ENCODE data around the gene CCDC28B. TPM values are rescaled to one million over a fixed set of nuclear protein-coding genes. Genes with fewer than 3 reads are reported as not detected.
A peak's percentile ranks its signal among the peaks of the same experiment; 100 is the strongest.

Gene CCDC28B
- polyA plus RNA-seq, 3 donors from 2014 or later, result 61.2 to 67.1 (median 65.5) TPM

DNA sequence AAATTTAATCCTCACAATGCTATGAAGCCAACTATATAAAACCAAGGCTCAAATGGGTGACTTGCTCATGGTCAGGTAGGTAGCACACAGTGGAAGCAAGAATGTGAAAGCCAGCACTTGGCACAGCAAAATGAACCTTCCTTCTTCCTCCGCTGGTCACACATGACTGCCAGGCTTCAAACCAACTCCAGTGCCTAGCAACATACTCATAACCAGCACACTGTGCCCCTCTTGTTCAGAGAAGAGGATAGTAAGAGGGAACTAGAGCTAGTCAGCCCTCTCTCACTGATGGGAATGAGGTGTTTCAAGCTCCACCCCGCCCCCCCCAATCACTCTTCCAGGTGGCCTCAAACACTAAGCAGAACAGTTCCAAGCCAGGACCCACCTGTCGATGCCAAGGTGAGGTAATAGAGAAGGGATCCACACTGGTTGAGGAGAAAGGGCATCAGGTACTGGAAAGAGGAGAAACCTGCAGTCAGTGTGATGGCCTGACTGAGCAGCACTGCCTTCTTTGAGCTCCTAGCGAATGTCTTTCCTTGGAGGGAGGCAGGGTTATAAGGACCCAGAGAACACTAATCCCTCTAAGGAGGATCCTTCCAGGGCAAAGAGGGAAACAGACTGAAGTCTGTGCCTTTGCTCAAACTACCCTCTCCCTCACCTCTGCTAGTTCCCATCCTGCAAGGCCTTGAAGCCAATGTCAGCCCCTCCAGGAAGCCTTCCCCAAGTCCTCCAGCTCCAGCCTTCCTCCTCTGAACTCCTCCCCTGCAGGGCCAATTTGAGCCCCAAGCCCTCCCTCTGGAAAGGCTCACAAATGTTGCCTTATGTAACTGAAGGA lies 20.6 kb downstream of the CCDC28B start:
- H3K27ac Mint-ChIP-seq, result peak overlapping the region; percentile 96 to 99 (median 98)
- H3K9me3 Mint-ChIP-seq, result no peaks in the 10 kb centered on the region
- H3K4me3 Mint-ChIP-seq, result peak overlapping the region; percentile 97 to 99 (median 97)
- peaks cover 0 to 8% (median 4%) of the 10 kb centered on the region in 3 donors for H3K27me3 Mint-ChIP-seq (ENCODE audit: low read depth in 3 of 3)
- peaks cover 4 to 18% (median 9%) of the 10 kb centered on the region in 3 donors for H3K36me3 Mint-ChIP-seq
- no peak for DNase-seq
- H3K4me1 Mint-ChIP-seq, result peaks cover 33 to 43% of the 10 kb centered on the region in 2 donors

DNA sequence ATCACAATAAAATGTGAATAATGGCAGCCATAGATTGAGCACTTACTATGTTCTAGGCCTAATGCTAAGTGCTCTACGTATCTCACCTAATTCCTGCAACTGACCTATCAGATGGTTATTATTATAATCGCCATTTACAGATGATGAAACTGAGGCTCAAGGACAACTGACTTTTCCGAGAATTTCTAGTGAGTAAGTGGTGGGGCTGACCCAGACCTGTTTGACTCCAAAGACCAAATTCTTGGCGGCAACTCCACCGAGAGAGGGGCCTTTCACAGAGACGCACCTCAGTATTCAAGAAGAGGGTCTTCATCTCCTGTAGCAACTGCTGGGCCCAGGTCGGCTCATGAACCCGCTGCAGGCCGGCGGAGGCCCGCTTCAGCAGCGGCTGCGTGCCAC lies 21.2 kb downstream of the CCDC28B start:
- Mint-ChIP-seq H3K27ac (peak overlapping the region; percentile 96 to 99 (median 98)), H3K4me3 (peak overlapping the region; percentile 97 to 99 (median 97)), H3K9me3 (no peaks in the 10 kb centered on the region), H3K36me3 (peaks cover 8 to 22% (median 9%) of the 10 kb centered on the region in 3 donors), H3K27me3 (ENCODE audit: low read depth in 3 of 3) (peaks cover 0 to 6% (median 4%) of the 10 kb centered on the region in 3 donors), H3K4me1 (peaks cover 33 to 43% of the 10 kb centered on the region in 2 donors)
- no peak for DNase-seq

DNA sequence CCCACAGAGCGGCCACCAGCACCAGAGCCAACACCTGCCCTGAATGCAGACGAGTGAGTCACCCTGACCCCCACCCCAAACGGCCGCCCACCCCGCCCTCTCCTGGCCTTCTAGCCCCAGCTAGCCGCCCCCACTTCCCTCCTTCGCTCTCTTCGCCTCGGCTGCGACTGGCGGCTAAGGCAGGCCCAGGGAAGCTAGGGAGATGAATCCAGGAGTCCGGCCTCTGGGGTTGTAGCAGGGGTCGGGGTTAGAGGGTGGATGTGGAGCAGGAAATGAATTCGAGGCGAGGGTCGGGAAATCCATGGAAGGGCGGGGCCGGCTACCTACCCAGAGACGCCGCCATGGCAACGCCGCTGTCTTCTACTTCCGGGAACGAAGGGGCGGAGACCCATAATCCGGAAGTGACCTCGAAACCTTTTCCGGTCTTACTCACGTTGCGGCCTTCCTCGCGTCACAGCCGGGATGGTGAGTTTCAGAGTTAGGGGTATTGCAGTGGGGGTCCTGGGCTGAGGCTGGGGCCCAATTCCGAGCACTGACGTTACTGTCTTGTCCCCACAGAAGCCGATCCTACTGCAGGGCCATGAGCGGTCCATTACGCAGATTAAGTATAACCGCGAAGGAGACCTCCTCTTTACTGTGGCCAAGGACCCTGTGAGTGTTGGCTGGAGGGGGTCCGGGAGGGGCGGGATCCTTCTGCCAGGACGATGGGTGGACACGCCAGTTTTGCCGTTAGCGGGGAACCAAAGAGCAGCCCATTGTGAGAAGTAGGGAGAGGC lies 21.8 kb downstream of the CCDC28B start, which contains the start of the genes EIF3I and TMEM234:
TSS of gene EIF3I (plus strand) at position 428 of the 776 bp plus-strand sequence. CDS start at position 463, 35 bp downstream.
TSS of gene TMEM234 (minus strand) at position 374 of the 776 bp plus-strand sequence. CDS start at position 343, 31 bp downstream.
- DNase-seq, result peak; percentile 91
- Mint-ChIP-seq H3K27ac (peak within 1 kb of the TSS; percentile 96 to 99 (median 98)), H3K4me1 (peaks cover 33 to 43% of the 10 kb centered on the region in 2 donors), H3K27me3 (ENCODE audit: low read depth in 3 of 3) (peaks cover 0 to 6% (median 4%) of the 10 kb centered on the region in 3 donors), H3K9me3 (no peaks in the 10 kb centered on the region), H3K36me3 (peaks cover 8 to 22% (median 9%) of the 10 kb centered on the region in 3 donors), H3K4me3 (peak within 1 kb of the TSS; percentile 97 to 99 (median 97))

DNA sequence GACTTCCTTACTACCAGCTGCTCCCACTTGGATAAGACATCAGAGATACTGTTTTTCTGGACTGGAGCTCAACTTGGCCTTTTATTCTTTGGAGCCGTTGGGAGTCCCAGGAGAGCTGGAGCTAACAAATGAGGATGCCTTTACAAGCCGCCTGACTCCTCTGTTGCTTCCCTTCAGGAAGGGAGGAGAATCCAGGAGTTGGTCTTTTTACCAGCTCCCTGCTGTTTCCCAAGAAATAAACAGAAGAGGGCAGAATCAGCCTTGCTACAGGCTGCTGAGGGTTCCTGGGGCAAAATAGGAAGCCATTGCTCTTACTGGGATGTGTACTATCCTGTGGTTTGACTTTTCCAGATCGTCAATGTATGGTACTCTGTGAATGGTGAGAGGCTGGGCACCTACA lies 23.3 kb downstream of the CCDC28B start:
- peaks cover 0 to 6% (median 6%) of the 10 kb centered on the region in 3 donors for H3K27me3 Mint-ChIP-seq (ENCODE audit: low read depth in 3 of 3)
- H3K36me3 Mint-ChIP-seq, result peaks cover 21 to 34% (median 21%) of the 10 kb centered on the region in 3 donors
- DNase-seq, result no peak
- H3K9me3 Mint-ChIP-seq, result no peaks in the 10 kb centered on the region
- H3K4me3 Mint-ChIP-seq, result peak overlapping the region; percentile 48 to 97 (median 97)
- H3K4me1 Mint-ChIP-seq, result peaks cover 33 to 48% of the 10 kb centered on the region in 2 donors
- peak overlapping the region; percentile 96 to 99 (median 98) for H3K27ac Mint-ChIP-seq

DNA sequence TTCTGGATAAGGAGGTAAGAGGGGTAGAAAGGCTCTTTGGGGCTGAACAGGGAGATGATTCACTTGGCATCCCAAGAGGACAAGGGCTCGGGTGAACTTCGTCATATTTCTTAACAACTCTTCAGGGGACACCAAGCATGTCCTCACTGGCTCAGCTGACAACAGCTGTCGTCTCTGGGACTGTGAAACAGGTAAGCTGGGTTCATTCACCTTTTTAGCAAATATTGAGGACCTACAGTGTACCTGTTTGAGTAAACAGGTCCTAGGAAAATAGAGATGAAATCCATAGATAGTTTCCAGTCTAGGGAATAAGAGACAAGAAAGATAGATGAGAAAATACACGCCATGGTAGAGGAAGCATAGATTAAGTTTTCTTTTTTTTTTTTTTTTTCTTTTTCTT lies 23.9 kb downstream of the CCDC28B start:
- peak overlapping the region; percentile 60 to 99 (median 82) for H3K27ac Mint-ChIP-seq
- no peak for DNase-seq
- peaks cover 0 to 6% (median 6%) of the 10 kb centered on the region in 3 donors for H3K27me3 Mint-ChIP-seq (ENCODE audit: low read depth in 3 of 3)
- peaks cover 25 to 37% (median 26%) of the 10 kb centered on the region in 3 donors for H3K36me3 Mint-ChIP-seq
- no peaks in the 10 kb centered on the region for H3K9me3 Mint-ChIP-seq
- H3K4me3 Mint-ChIP-seq, result peak overlapping the region; percentile 26 to 97 (median 48)
- H3K4me1 Mint-ChIP-seq, result peaks cover 33 to 48% of the 10 kb centered on the region in 2 donors

DNA sequence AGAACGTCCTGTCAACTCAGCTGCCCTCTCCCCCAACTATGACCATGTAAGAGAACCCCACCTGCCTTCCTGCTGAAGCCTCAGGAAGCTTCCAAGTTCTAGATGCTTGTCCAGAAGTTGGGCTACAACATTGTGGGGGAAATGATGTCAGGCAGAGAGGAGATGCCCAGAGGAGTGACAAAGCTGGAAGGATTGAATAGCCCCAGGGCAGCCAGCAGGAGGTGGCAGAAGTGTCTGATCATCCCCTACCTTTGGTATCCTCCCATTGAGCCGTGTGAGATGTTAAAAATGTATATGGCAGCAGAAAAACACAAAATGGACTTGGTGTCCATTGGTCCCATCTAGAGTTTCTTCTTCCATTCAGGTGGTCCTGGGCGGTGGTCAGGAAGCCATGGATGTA lies 28.4 kb downstream of the CCDC28B start:
- no peak overlapping the region for H3K4me3 Mint-ChIP-seq
- peaks cover 25 to 39% (median 29%) of the 10 kb centered on the region in 3 donors for H3K36me3 Mint-ChIP-seq
- peaks cover 6 to 15% of the 10 kb centered on the region in 2 donors for H3K4me1 Mint-ChIP-seq
- peaks cover 0 to 3% (median 0%) of the 10 kb centered on the region in 3 donors for H3K27me3 Mint-ChIP-seq (ENCODE audit: low read depth in 3 of 3)
- H3K27ac Mint-ChIP-seq, result peak overlapping the region in 3 of 6 donors; percentile 5 to 40 (median 26)
- no peaks in the 10 kb centered on the region for H3K9me3 Mint-ChIP-seq
- no peak for DNase-seq

DNA sequence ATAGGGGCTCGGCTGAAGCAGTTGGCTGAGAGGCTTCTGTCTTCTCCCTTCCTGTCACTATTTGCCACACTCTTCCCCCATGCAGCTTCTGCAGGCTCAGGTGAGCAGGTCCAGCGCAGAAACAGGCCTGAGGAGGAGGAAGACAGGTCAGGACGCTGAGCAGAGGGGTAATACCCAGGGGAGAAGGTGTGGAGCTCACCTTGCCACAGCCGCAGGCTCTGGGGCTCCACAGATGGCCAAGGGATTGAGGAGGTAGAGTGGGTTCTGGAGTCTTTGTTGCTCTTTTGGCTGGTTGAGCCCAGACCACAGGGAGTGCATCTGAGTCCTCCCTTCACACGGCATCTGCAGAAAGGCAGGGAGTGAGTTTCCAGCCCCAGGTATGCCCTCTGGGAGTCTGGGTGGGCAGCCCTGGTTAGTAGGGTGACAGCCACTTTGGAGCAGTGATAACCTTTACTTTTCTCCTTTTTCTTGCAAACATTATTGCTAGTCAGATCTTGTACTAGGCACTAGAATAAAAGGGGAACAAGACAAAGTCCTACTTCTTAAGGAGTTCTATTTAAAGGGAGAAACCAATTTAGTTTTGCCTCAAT lies 31.5 kb downstream of the CCDC28B start:
- Mint-ChIP-seq H3K4me1 (peaks cover 0 to 6% of the 10 kb centered on the region in 2 donors), H3K9me3 (no peaks in the 10 kb centered on the region), H3K27me3 (ENCODE audit: low read depth in 3 of 3) (peaks cover 0 to 3% (median 1%) of the 10 kb centered on the region in 3 donors), H3K27ac (peak overlapping the region in 1 of 6 donors; percentile 34), H3K36me3 (peaks cover 18 to 28% (median 21%) of the 10 kb centered on the region in 3 donors), H3K4me3 (no peak overlapping the region)
- DNase-seq, result no peak

DNA sequence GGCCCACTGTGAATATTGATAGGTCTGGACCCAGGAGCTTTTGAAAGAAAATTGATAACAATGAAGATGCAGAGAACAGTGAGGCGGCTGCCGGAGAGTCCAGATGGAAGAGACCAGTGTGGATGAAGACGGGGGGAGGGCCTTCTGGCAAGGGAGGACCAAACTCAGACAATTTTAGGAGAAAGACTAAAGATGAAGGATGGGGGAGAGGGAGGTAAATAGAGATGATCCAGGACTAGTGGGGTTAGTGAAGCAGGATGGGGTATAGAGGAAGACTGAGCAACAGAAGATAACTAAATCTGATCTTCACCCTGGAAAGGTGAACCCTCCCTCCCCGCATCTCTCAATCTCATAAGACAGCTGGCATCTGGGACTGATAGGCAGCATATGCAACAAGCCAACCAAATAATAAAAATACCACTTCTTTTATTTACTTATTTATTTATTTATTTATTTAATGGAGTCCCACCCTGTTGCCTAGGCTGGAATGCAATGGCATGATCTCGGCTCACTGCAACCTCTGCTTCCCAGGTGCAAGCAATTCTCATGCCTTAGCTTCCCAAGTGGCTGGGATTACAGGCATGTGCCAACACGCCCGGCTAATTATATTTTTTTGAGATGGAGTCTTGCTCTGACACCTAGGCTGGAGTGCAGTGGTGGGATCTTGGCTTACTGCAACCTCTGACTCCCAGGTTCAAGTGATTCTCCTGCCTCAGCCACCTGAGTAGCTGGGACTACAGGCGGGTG lies 32.3 kb downstream of the CCDC28B start:
- Mint-ChIP-seq H3K9me3 (no peaks in the 10 kb centered on the region), H3K27me3 (ENCODE audit: low read depth in 3 of 3) (peaks cover 0 to 1% (median 1%) of the 10 kb centered on the region in 3 donors), H3K4me1 (no peaks in the 10 kb centered on the region), H3K36me3 (peaks cover 12 to 23% (median 16%) of the 10 kb centered on the region in 3 donors), H3K27ac (peak overlapping the region in 1 of 6 donors; percentile 4), H3K4me3 (no peak overlapping the region)
- no peak for DNase-seq

DNA sequence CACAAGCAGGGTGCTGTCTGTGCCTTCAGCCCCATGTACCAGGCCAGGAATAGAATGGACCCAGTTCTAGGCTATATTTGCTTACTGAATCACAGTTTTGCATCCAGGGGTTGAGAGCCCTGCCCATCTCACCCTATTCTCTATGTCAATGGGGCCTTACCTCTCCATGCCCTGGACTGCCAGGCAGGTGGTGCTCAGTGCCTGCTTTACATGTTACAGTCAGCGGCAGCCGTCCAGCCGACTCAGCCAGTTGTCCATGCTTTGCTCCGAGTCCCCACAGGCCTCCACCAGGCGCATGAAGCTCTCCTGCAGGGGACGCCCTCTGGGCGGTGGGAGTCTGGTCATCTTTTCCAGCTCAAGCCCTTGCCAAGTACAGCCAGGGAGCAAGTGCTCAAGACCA lies 34.4 kb downstream of the CCDC28B start:
- DNase-seq, result no peak
- H3K4me1 Mint-ChIP-seq, result peaks cover 2 to 4% of the 10 kb centered on the region in 2 donors
- H3K9me3 Mint-ChIP-seq, result no peaks in the 10 kb centered on the region
- H3K27me3 Mint-ChIP-seq (ENCODE audit: low read depth in 3 of 3), result peaks cover 0 to 1% (median 0%) of the 10 kb centered on the region in 3 donors
- H3K36me3 Mint-ChIP-seq, result peaks cover 0 to 10% (median 4%) of the 10 kb centered on the region in 3 donors
- H3K4me3 Mint-ChIP-seq, result no peak overlapping the region
- H3K27ac Mint-ChIP-seq, result no peak overlapping the region

DNA sequence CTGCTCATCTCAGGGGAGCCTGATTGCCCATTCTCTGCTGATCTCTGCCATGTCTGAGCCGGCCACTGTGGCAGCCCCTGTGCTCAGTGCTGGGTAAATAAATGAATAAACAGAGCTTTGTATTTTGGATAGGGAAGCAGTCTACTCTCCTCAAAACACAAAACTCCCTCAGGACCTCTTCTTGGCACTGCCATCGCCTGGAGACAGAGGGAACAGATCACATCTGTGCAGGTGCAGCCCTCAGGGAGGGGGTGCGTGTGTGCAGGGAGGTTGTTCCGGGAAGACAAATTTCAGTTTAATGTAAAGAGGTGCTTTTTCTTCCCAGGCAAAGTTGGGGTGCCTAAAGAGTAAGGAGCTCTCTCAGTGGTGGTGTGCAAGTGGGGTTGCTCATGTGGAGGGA lies 38.9 kb downstream of the CCDC28B start:
- H3K4me1 Mint-ChIP-seq, result peaks cover 15 to 26% of the 10 kb centered on the region in 2 donors
- H3K4me3 Mint-ChIP-seq, result peak overlapping the region; percentile 65 to 92 (median 87)
- H3K36me3 Mint-ChIP-seq, result peaks cover 0 to 4% (median 0%) of the 10 kb centered on the region in 3 donors
- no peaks in the 10 kb centered on the region for H3K9me3 Mint-ChIP-seq
- H3K27ac Mint-ChIP-seq, result peak overlapping the region in 3 of 6 donors; percentile 14 to 69 (median 60)
- DNase-seq, result no peak
- H3K27me3 Mint-ChIP-seq (ENCODE audit: low read depth in 3 of 3), result peaks cover 0 to 1% (median 0%) of the 10 kb centered on the region in 3 donors

DNA sequence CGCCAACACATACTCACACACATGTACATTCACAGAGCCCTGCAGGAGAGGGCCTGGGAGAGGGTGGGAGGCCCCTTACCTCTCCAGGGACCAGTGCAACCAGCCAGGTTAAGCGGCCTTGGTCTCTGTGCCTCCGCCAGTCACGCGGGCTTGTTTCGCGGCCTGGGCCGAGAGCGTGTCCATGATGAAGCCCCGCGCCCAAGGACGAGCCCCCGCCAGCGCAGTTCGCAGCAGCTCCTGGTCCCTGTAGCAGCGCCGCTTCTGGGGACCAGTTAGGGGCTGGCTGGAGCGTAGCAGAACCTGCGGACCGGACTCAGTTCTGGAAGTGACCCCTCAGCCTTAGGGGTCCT lies 39.4 kb downstream of the CCDC28B start:
- H3K27me3 Mint-ChIP-seq (ENCODE audit: low read depth in 3 of 3), result peaks cover 0 to 1% (median 0%) of the 10 kb centered on the region in 3 donors
- H3K36me3 Mint-ChIP-seq, result peaks cover 0 to 4% (median 0%) of the 10 kb centered on the region in 3 donors
- H3K4me1 Mint-ChIP-seq, result peaks cover 15 to 26% of the 10 kb centered on the region in 2 donors
- peak overlapping the region; percentile 87 to 92 (median 89) for H3K4me3 Mint-ChIP-seq
- no peaks in the 10 kb centered on the region for H3K9me3 Mint-ChIP-seq
- no peak for DNase-seq
- H3K27ac Mint-ChIP-seq, result peak overlapping the region in 3 of 6 donors; percentile 51 to 62 (median 60)

DNA sequence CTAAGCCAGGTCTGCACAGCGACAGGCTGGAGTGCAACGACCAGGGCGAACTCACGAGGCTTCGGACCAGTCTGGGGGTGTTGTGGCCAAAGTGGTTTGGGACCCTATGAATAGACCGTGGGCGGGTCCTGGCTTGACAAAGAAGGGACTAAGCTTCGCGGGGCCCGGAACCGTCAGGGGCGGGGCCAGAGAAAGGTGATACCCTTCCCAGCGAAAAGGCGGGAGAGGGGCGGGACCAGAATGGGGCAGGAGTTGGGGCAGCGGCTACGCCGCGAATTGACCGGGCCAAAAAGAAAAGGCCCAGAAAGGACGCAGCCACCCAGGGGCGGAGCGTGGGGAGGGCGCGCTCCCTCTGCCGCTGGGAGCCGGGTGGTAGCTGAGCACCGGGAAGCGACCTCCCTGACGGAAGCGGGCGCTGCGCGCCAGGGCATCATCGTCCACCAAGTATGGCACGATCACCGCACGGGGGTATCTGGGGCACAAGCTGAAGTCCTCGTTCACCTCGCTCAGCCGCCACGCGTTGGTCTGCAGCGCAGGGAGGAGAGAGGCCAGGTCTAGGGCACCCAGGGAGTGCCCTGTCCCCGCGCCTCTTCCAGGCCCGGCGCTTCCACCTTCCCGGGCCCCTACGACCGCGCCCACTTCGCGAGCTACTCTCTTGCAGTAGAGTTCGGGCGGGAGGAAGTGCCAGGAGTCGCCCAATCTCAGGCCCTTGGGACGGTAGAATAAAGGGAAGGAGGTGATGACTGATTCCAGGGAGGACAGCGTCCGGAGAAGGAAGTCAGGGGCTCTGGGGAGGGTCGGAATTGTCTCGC lies 40.0 kb downstream of the CCDC28B start:
- Mint-ChIP-seq H3K4me3 (peak overlapping the region; percentile 87 to 92 (median 89)), H3K9me3 (no peaks in the 10 kb centered on the region), H3K27ac (peak overlapping the region; percentile 12 to 85 (median 60))

More for the DNA sequence above, 40.0 kb downstream of the CCDC28B start:
- Mint-ChIP-seq H3K36me3 (peaks cover 0 to 4% (median 0%) of the 10 kb centered on the region in 3 donors), H3K27me3 (ENCODE audit: low read depth in 3 of 3) (peaks cover 0 to 1% (median 0%) of the 10 kb centered on the region in 3 donors), H3K4me1 (peaks cover 15 to 26% of the 10 kb centered on the region in 2 donors)
- peak; percentile 56 to 74 (median 57) for DNase-seq

Data from immature natural killer cell (primary cell).